ENCODE measurements around the gene NGEF. TPM values are rescaled to one million over a fixed set of nuclear protein-coding genes. Genes with fewer than 3 reads are reported as not detected.
"Not testable (repeated sequence)": the region's sequence is repeated elsewhere in the genome, so short reads cannot be mapped to it uniquely, and the experiment has no call there.

Gene NGEF
- total RNA-seq, result not detected in 2 replicates

- intact Hi-C loops (cut with micrococcal nuclease), result no loop called here
Observed at GRCh38 chr2:233013027-233013461, at the start of gene NGEF. Gene NGEF (minus strand): TSS chr2:233013256. CDS start chr2:232974890, 38,366 bp downstream.

GRCh38 chr2:233062451-233062850, 49.4 kb upstream of the NGEF start:
- intact Hi-C loops (cut with micrococcal nuclease), result loop anchor here (5.0 to 10.0 kb wide), 2 partner anchors 185 to 368 kb away; partner anchors contain the start of gene GIGYF2

DNA sequence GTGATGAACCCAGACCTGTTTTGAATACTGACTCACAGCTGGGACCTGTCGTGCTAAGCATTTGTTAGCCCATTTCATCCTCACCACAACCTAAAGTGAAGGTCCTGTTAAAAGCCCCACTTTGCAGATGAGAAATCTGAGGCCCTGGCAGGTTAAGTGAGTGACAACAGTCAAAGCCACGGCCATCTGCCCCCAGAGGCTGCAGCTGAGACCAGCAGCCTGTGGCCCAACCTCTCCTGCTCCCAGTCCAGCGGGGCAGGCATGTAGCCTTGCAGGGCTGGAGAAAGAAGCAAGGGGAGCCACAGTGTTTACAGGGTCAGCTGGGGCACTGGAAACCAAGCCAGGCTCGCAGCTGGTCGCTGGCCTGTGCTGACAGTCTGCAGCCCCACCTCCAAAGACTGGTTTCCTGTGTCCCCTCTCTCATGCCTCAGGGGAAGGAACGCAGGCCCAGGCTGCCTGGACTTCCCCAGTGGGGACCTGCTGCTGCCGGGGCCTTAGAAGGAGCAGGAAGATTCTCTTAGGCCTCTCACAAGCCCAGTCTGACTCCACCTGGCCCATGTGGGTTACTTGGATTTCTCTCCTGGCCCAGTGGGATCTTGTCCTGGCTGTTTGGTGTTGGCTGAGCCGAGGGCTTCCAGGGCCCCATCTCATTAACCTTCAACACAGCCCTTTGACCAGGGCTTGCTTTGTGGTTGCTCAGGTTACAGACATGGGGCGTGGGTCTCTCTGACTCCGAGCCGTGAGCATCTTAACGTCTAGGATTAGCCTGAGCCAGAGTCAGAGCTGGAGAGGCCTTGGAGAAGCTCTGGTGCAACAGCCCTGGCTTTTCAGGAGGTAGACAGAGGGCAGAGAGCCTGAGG, 48.8 kb upstream of the NGEF start:
- intact Hi-C loops (cut with micrococcal nuclease), result loop anchor here (2.0 to 10.0 kb wide), 3 partner anchors 81 to 367 kb away; partner anchors contain the start of gene GIGYF2

GRCh38 chr2:233060980-233061590, 48.0 kb upstream of the NGEF start:
- intact Hi-C loops (cut with micrococcal nuclease), result loop anchor here (1.0 to 10.0 kb wide), 5 partner anchors 20 to 366 kb away; partner anchors contain the start of genes ATG16L1 and GIGYF2

DNA sequence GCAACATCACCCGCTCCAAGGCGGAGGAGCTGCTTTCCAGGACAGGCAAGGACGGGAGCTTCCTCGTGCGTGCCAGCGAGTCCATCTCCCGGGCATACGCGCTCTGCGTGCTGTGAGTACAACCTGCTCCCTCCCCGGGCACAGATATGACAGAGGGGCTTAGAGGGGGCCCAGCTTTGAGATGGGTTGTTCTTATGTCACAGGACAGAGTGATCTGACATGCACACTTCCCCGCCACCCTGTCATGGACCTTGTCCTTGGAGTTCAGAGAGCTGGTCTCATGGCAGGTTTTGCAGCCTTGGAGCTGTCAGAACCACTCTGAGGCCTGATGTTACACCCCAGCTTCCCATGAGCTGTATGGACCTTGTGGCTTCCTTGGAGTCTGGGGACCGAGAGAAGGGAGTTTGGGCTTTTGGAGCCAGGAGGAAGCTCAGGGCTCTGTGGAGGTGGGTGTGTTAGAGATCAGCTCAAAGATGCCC, 47.5 kb upstream of the NGEF start:
- intact Hi-C loops (cut with micrococcal nuclease), result loop anchor here (1.0 to 10.0 kb wide), 5 partner anchors 21 to 366 kb away; partner anchors contain the start of genes ATG16L1 and GIGYF2

- intact Hi-C loops (cut with micrococcal nuclease), result loop anchor here (1.0 to 10.0 kb wide), 5 partner anchors 21 to 365 kb away; partner anchors contain the start of genes ATG16L1 and GIGYF2
Observed at GRCh38 chr2:233059797-233060500, 46.9 kb upstream of the NGEF start, which contains the start of gene INPP5D. Gene INPP5D (plus strand): TSS chr2:233060342. CDS start chr2:233060479, 137 bp downstream.

DNA sequence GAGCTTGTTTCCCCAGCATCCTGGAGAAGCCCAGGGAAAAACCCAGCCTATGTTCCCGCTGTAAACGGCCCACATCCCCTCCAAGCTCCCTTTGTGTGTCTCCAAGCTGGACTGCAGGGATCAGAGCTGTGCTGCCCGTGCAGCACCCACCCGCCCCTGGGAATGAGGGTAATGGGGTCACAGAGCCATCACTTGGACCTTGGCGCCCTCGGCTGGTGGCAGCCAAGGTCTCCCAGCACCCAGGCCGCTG, 46.4 kb upstream of the NGEF start:
- intact Hi-C loops (cut with micrococcal nuclease), result no loop called here

DNA sequence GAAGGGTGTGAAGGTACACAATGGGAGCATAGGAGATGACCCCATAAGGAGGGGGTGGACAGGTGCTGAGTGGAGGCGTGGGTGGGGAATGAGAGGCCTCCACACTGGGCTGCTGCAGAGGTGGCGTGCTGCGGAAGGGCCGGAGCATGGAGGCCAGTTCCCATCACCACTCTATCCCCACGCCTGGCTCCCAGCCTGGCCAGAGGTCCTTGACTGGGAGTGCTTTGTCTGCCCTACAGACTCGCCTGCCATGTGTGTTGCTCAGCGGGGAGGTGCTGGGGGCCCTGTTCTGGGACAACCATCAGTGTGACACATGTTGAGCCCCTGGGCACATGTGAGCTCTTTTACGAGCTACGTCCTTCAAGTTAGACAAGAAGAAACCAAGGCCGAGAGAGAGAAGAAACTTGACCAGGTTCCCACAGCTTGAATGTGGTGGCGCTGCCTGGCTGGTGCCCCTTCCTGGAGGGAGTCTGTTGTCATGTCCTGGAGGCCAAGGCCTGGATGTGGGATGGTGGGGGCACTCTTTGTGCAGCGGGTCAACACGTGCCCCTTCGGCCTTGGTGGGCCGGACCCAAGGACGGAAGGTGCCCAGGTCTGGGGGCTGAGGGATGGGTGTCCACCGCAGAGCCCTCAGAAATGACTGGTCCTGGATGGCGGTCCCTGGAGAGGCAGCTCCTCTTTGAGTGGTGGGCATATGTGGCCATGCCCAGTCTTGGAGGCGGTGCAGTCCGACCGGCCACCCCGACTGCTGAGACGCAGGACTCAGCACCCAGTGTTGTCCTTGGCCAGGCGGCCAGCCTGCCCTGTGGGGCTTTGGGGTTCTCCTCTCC, 45.9 kb upstream of the NGEF start:
- intact Hi-C loops (cut with micrococcal nuclease), result no loop called here

- intact Hi-C loops (cut with micrococcal nuclease), result no loop called here
Observed at GRCh38 chr2:233056961-233057605, 44.0 kb upstream of the NGEF start.

DNA sequence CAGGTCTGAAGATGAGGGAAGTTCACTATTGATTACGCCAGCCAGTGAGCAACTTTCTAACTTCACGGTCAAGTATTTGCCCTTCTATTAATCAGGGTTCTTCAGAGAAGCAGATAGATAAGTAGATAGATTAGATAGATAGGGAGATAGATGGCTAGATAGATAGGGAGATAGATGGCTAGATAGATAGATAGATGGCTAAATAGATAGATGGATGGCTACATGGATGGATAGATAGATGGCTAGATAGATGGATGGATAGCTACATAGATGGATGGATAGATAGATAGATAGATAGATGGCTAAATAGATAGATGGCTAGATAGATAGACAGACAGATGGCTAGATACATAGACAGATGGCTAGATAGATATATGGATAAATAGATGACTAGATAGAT, 42.3 kb upstream of the NGEF start:
- intact Hi-C loops (cut with micrococcal nuclease), result loop anchor here (2.0 kb wide), 1 partner anchor 449 kb away; no protein-coding TSS in a partner anchor

- intact Hi-C loops (cut with micrococcal nuclease), result loop anchor here (2.0 kb wide), 1 partner anchor 447 kb away; no protein-coding TSS in a partner anchor
Observed at GRCh38 chr2:233053928-233054784, 41.1 kb upstream of the NGEF start.

DNA sequence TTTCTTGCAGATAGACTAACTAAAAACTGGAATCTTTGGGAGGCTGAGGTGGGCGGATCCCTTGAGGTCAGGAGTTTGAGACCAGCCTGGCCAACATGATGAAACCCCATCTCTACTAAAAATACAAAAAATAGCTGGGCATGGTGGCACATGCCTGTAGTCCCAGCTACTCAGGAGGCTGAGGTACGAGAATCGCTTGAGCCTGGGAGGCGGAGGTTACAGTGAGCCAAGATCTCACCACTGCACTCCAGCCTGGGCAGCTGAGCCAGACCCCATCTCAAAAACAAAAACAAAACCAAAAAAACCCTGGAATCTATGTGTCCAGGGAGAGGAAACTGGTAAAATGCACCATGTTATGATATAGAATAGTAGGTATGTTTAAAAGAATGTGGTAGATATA, 39.5 kb upstream of the NGEF start:
- intact Hi-C loops (cut with micrococcal nuclease), result not testable (repeated sequence)

DNA sequence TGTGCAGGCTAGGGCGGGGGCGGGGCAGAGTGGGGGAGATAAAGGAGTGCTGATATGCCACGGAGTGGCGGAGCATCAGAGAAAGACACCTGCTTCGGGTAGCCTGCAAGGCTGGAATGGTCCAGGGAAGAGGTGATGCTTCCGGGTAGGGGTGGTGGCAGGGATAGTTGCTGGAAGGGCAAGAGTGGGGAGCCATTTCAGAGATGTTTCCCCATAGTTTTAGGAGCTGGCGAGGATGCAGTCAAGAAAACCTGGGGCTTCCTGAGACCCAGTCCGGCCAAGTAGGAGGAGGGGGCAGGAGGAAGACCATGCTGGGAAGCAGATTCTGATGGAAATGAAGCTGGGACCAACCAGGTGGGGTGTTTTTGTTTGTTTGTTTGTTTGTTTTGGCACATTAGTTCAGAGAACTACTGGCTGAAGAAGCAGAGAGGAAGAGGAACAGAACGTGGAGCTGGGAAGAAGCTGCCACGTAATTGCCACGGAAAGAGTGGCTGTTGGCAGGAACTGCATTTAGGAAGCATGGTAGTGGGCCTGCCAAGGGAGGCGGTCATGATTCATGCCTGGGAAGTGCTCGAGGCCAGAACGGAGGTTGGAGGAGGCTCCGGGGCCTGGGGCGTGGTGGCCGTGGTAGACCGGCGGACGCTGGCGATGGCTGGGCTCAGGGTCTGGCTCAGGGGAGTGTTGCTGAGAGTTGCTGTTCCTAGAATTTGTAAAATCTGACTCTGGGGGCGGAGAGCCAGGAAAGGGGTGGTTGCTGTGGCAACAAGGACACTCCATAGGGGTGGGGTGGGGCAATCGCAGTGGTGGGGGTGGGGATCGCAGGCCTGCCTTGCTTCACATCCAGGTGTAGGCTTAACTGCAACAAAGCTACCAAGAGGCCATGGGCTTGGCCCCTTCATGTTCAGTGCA, 38.4 kb upstream of the NGEF start:
- intact Hi-C loops (cut with micrococcal nuclease), result no loop called here

DNA sequence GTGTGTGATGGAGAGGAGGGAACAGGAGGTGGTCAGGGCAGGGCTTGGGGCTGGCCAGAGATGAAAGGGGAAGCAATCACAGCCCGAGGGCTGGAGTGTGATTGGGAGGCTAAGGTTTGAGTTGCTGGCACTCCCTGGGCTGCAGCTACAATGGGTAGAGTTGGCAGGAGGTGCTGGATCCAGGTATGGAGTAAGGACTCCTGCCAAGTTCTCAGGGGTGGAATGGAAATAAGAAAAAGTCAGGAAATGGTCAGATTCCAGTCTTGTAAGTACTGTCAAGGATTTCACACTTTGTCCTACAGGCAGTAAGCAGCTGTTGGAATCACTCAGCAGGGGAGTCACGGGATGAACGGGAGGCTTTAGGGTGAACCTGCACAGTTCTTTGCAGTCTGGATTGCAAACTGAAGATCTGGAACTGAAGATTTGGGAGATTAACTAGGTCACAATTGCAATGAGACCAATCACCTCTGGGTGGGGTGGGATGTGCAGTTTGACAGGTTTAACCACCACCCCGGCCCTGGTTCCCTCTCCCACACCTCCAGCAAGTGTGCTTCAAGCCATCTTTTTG, 36.2 kb upstream of the NGEF start:
- intact Hi-C loops (cut with micrococcal nuclease), result no loop called here

DNA sequence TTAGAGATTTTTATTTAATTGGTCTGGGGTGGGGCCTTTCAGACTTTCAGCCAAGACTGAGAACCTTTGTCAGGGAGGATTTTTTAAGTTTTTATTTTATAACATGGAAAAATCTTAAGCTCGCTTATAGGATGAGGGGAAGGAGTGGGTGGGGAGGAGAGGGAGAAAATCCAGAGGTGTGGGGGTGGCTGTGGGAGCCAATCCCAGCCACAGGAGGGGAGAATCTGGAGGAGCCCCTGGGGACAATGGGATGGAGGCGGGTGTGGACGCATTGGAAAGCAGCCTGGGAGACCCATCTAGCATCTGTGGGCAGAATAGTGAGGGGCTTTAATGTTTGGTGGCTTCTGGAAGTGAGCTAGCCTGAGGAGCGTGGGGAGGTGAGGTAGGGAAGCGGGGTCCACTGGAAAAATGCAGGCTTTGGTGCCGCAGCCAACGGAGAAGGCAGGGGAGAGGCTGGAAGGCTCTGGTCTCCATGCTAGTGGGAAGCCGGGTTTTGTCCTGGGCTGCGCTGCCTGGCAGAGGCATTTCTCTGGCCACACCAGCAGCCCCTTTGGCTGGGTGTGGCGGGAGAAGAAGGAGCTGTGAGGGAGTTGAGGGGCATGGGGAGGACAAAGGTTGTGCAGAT, 35.6 kb upstream of the NGEF start:
- intact Hi-C loops (cut with micrococcal nuclease), result no loop called here

GRCh38 chr2:233047667-233048066, 34.6 kb upstream of the NGEF start:
- intact Hi-C loops (cut with micrococcal nuclease), result no loop called here

- intact Hi-C loops (cut with micrococcal nuclease), result no loop called here
Observed at GRCh38 chr2:233047206-233047605, 34.1 kb upstream of the NGEF start.

Data from T-helper 2 cell treated with Interferon-gamma antibody and Interleukin-4, amounts not matched to agents 100 ng/mL and 5 ng/mL, for 36 hours (primary cell).